Measurements from ENCODE around the gene MAPK8IP3.
"Not testable (repeated sequence)": the region's sequence is repeated elsewhere in the genome, so short reads cannot be mapped to it uniquely, and the experiment has no call there.

MAPK8IP3 gene

DNA sequence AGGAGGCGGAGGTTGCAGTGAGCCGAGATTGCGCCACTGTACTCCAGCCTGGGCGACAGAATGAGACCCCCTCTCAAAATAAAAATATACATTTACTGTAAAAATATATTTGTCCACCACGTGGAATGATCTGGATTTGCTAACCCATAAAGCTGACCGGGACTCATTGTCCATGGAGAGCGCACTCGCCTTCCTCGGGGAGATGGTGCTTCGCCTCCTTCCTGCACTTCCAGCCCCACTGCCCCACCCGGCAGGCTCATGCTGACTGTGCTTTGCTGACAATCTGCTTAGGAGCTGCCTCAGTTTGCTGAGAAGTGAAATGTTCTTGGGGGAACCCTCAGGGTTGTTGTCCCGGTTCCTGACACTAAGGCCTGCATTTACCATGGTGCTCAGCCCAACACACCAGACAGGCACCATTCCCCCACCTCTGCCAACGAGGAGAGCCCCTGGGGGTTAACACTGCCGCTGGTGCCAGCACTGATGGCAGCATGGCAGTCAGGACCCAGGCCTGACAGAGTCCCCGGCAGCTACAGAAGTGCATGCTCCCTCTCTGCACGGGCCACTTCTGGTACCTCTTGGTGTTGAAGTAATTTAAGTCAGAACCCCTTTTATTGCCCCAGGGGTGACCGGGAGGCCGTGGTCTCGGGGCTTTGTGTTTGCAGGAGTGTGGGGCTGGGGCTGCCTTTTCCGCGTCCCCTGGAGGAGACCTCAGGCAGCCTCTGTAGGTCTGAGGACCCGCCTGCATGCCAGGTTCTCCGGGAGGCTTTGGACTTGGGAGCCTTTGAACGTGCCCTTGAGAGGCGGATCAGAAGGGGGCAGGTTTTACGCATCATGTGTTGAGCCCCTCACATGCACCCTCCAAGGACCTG, 79.2 kb downstream of the MAPK8IP3 start:
- DNase-seq (ENCODE audit: extremely low read depth in 1 of 2, low read depth in 1 of 2) = no peak

DNA sequence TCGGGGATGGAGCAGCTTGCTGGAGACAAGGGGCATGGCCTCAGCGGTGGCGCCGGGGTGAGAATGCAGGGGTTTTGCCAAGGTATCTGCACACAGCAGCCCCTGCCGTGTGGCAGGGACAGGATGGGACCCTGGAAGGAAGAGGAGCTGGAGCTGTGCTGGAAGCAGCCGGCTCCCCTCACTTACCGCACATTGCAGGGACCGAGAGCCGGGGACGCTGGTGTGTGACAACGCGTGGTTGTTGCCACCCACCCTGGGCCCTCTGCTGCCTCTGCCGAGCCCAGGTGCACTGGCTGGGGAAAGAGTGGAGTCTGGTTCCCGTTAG, 79.8 kb downstream of the MAPK8IP3 start:
- no peak for DNase-seq (ENCODE audit: extremely low read depth in 1 of 2, low read depth in 1 of 2)

DNA sequence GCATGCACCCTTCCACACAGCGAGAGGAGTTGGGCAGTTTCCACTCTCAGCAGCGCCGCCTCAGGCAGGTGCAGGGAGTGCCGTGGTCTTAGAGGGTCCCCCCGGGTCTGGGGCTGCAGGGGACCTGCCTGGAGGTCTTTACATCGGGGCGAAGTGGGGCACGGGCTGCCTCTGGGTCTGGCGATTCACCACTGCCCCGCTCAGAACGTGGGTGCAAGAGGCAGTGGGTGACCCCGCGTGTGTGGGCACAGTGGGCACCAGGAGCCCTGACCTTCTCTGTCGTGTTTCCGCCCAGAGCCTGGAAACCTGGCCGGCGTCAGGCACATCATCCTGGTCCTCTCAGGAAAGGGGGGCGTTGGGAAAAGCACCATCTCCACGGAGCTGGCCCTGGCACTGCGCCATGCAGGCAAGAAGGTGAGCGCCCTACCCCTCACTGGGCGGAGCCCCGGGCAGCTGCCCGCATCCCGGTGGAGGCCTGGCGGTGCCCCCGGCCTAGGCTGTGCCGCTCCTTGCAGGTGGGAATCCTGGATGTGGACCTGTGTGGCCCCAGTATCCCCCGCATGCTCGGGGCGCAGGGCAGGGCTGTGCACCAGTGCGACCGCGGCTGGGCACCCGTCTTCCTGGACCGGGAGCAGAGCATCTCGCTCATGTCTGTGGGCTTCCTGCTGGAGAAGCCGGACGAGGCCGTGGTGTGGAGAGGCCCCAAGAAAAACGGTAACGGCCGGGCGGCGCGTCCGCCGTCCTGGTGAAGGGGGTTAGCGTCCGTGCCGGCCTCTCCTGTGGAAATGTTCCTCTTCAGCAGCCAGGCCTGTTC, 80.5 kb downstream of the MAPK8IP3 start:
- DNase-seq (ENCODE audit: extremely low read depth in 1 of 2, low read depth in 1 of 2) = no peak

DNA sequence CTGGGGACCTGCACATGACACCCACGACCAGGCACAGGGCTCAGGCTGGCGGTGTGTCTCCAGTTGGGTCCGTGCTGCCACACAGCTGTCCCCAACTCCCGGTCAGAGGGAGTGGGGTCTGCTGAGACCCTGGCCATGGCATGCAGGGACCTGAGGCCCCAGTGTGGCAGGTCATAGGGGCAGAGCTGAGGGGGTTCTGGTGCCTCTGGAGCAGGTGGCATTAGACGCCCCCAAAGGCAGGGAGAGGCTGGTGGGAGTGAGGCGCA, 81.0 kb downstream of the MAPK8IP3 start:
- DNase-seq (ENCODE audit: extremely low read depth in 1 of 2, low read depth in 1 of 2) = no peak

DNA sequence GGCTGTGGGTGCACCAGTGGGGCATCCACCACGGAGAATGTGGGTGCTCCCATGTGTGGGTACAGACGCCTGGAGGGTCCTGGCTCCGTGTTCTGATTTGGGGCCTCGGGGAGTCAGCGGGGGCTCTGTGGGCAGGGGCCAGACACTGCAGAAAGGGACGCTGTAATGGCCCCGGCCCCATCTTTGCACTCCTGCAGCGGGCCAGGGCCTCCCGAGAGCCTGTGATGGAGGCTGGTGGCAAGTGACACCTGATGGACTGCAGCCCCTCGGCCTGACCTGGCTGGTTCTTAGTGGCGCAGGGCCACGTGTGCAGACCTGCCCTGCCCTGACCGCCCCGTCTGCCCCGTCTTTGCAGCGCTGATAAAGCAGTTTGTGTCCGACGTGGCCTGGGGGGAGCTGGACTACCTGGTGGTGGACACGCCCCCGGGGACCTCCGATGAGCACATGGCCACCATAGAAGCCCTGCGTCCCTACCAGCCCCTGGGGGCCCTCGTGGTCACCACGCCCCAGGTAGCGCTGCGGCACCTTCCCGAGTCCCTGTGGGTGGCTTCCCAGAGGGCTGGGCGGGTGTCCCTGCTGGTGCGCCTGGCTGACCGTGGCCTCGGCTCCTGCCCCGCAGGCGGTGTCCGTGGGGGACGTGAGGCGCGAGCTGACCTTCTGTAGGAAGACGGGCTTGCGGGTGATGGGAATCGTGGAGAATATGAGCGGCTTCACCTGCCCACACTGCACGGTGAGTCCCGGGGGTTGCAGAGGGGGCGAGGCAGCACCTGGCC, 81.5 kb downstream of the MAPK8IP3 start:
- DNase-seq (ENCODE audit: extremely low read depth in 1 of 2, low read depth in 1 of 2) = no peak

DNA sequence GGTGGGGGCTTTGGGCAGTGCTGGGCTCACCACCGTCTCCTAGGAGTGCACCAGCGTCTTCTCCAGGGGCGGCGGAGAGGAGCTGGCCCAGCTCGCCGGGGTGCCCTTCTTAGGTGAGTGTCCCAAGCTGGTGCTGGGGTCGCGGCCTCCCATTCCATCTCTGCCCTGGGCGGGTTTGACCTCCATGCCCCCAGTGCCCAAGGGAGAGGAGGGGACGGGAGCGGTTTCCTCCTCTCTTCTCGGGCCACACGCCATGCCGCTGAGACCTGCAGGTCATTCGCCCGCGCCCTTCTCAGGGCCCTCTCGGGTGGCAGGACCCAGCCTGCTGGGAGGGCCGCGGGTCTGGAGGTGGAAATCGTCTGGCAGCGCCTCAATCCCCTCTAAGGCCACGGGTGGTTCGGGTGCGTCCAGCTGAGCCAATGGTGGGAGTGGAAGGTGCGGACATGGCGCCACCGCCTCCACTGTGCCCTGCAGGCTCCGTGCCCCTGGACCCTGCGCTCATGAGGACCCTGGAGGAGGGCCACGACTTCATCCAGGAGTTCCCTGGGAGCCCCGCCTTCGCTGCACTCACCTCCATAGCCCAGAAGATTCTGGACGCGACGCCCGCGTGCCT, 82.2 kb downstream of the MAPK8IP3 start:
- DNase-seq (ENCODE audit: extremely low read depth in 1 of 2, low read depth in 1 of 2) = no peak

DNA sequence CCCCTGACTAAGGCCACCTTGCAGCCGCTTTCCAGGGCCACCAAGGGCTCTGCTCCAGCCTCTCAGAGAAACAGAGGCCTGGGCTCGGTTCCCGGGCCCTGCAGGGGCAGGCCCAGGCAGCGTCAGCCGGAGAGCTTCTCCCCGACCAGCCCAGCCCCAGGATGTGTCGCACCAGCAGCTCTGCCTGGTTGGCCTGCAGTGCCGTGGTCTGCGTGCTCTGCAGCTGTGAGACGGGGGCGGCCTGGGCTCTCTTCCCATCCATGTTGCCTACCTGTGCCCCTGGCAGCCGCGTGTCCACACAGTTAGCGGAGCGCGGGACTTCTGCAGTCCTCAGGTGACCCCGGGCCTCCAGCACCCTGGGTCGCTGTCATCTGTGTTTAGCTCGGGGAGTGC, 82.7 kb downstream of the MAPK8IP3 start:
- no peak for DNase-seq (ENCODE audit: extremely low read depth in 1 of 2, low read depth in 1 of 2)

DNA sequence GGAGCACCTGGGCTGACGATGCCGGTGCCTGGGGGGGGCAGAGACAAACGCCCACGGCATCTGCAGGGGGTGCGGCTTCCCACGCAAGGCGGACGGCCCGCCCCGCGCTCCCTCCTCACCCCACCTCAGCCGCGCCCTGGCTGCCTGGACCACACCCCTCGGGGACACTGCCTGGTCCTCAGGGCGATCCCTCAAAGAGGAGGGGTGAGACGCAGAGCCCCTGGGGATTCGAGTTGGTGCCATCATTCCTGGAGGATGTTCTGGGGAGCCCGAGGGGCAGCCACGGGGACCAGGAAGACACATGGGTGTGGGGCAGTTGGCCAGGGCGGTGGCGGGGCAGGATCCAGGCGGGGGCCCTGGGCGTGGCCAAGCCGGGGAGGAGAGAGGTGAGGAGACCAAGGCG, 83.6 kb downstream of the MAPK8IP3 start:
- no peak for DNase-seq (ENCODE audit: extremely low read depth in 1 of 2, low read depth in 1 of 2)

DNA sequence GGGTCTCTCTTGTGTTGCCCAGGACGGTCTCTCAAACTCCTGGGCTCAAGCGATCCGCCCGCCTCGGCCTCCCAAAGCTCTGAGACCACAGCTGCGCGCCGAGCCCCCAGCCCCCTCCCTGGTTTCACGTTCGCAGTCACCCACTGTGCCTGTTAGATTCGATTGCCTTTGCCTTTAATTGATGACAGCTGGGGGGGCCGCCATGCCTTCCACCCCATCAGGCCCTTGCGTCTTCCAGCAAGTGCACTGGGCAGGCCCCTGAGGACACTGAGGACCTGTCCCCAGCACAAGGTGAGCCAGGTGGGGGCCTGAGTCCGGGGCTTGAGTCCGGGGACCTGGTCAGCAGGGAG, 84.2 kb downstream of the MAPK8IP3 start:
- DNase-seq (ENCODE audit: extremely low read depth in 1 of 2, low read depth in 1 of 2) = no peak

DNA sequence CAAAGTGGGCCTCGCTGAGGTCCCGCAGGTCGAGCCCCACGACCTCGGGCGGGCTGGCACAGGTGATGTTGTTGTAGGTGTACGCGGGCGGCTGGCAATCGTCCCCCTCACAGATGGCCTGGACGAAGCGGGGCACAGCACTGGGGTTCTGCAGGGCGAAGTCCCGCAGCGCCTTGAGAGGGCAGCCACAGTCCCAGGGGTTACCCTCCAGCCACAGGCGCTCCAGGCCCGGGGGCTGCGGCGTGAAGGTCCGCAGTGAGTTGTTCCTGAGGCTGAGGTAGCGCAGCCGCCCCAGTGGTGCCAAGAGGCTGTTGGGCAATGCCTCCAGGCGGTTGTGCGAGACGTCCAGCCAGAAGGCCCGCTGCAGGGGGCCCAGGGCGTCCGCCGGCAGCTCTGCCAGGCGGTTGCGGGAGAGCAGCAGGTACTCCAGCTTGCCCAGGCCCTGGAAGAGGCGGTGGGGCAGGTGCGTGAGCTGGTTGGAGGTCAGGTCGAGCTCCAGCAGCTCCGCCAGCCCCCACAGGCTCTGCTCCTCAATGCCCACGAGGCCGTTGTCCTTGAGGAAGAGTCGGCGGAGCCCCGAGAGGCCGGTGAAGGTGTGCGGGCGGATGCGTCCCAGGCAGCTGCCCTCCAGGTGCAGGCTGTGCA, 84.7 kb downstream of the MAPK8IP3 start:
- no peak for DNase-seq (ENCODE audit: extremely low read depth in 1 of 2, low read depth in 1 of 2)

DNA sequence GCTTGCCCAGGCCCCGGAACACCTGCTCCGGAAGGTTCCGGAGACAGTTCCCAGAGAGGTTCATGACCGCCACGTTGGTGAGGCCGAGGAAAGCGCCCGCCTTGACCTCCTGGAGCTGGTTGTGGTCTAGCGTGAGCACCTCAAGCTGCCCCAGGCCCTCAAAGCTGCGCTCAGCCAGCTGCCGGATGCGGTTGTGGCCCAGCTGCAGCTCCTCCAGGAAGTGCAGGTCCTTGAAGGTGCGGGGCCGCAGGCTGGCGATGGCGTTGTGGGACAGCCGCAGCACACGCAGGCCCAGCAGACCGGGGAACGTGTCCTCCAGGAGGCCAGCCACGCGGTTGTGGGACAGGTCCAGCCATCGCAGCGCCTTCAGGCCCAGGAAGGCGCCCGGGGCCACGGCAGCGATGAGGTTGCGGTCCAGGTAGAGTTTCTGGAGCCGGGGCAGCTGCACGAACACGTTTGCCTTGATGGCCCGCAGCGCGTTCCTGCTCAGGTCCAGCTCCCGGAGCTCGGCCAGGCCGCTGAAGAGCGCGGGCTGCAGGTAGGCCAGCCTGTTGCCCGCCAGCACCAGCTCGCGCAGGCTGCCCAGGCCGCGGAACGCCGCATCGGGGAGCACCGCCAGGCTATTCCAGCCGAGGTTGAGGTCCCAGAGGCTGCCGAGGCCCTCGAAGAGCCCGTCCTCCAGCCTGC, 85.4 kb downstream of the MAPK8IP3 start:
- no peak for DNase-seq (ENCODE audit: extremely low read depth in 1 of 2, low read depth in 1 of 2)

DNA sequence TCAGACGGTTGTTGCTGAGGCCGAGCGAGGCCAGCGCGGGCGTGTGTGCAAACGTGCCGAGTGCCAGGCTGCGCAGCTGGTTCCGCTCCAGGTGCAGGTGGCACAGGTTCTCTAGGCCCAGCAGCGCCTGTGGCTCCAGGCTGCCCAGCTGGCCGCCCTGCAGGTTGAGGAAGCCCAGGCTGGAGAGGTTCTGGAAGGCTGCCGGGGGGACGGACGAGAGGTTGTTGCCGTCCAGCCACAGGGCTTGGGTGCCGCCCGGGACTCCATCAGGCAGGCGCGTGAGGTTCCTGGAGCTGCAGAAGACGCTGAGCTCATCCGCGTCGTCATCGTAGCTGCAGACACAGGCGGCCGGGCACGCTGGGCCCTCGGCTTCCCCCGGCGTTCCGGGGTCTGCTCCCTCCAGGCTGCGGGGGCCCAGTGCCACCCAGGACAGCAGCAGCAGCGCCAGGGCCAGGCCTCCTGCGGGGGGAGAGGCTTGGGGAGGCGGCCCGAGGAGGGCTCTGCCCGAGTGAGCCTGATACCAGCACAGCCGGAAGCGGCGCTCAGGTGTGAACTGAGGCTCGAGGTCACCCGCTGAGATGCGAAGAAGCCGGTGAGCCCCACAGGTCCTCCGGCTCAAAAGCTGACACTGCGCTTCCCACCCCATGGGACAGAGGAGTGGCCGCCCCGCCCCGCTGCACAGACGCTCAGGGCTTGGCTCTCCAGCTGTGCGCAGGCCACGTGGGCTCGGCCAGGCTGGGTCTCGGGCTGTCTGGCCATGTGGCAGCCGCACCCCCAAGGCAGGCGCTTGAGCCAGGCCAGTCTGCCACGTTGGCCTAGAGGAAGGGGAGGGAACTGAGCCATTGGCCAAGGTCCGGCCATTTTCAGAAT, 86.2 kb downstream of the MAPK8IP3 start:
- DNase-seq (ENCODE audit: extremely low read depth in 1 of 2, low read depth in 1 of 2) = no peak

DNA sequence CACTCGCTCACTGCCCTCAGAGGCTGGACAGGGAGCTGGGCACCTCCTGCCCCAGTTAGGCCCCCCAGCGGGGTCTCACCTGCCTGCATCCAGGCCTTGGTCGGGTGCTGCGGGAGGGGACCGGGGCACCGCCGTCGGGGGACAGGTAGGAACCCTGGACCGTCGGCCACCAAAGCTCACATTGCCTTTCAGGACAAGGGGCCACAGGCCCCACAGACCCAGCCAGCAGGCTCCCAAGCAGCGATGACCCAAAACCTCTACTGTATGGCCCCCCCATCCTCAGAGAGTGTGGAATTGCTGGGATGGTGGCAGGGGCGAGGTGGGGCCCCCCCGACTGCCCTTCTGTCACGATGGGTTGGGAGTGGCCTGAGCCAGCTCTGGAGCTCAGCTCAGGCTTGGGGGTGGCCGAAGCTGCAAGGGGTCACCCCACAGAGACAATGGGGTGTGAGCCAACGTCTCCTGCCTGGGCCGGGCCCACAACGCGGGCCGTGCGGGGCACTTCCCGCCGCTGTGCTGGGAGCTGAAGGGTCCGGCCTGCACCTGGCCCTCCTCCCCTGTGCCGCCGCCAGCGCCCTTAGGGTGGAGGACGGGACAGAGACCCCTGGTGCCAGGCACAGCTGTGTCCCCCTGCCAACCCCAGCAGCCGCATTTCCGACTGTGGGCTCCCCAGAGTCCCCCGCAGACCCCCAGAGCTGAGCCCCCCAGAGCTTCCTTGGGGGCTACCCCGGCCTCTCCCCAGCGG, 87.0 kb downstream of the MAPK8IP3 start:
- no peak for DNase-seq (ENCODE audit: extremely low read depth in 1 of 2, low read depth in 1 of 2)

DNA sequence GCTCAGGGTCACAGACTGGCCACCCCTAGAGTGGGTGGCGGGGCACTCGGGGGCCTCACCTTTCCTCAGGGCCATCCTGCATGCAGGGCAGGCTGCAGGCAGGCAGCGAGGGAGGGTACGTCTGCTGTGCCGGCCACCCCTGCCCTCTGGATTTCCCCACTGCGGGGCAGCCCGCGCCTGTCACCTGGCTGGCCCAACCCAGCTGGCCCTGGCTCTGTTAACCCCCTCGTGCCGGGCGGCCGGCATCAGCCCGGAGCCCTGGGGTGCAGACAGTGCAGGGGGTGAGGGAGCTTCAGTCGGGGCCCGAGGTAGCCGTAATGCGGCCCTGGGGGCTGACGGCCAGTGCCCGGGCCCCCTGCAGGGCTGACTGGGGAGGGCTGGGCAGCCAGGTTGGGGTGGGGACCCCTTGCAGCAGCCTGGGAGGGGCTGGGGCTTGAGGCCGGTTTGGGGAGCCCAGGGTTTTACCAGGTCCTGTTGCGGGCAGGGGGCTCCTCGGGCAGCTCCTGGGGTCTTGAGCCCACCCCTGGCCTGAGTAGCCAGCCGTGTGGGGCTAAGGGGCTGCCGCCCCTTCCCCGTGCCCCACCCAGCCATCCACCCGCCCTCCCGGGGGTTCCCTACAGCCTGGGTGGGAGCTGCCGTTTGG, 87.7 kb downstream of the MAPK8IP3 start, which contains the start of gene IGFALS:
IGFALS (minus strand) TSS at position 128 of the 643 bp plus-strand sequence; CDS start at position 75, 53 bp downstream.
- DNase-seq (ENCODE audit: extremely low read depth in 1 of 2, low read depth in 1 of 2) = no peak

DNA sequence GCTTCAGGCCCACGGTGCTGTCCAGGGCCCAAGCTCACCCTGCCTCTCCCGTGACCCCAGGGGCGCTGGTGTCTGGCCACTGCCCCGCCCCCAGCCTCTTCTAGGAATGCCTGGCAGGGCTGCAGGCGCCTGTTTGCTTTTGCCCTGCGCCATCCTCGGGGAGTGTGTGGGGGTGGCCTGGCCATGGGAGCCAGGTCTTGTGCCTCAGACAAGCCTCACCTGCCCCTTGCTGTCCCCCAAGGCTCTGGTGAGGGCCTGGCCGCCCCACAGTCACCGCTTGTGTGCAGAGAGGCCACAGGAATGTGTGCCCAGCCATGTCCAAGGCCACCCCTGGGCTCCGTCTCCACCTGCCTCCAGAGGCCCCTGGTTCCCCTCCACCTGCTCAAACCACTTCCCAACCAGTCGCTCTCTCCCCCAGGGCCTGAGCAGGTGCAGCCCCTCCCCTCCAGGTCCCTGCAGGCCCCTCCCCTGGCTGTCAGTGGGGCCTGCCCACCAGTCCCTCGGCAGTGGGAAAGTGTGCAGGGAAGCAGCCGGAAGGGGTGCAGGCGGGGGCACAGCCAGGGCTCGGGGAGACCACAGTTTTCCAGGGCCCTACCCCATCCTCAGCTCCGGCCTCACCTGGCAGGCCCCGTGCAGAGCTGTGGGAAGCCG, 88.4 kb downstream of the MAPK8IP3 start:
- no peak for DNase-seq (ENCODE audit: extremely low read depth in 1 of 2, low read depth in 1 of 2)

DNA sequence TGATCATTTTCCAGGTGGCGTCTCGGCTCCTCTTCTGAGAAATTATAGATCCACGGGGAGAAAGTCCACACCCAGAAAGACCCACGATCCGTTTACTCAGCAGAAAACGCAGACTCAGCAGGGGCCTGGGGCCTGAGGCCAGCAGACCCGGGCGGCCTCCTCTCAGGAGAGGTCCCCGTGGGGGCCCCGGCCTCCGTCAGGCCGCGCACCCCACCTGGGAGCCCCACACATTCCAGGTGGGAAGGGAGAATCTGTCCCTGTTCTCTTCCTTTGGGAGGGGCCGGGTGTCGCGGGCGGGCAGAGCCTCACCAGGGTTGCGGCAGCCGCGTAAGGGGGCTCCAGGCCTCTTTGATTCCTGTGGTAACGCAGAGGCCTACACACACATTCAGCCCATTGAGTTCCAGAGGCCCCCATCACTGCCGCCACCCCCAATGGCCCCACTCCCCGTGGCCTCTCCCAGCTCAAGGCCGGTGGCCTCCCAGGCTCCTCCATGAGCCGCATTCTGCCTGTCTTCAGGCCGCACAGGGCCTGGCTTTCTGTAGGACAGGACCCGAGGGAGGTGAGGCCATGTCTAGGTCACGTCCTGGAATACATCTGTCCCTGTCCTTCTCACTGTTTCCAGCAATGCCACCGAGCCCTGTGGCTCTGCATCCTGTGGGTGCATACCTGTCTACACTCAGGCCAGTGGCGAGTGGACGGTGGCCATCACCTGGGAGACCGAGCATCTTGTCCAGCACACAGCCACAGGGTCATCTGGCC, 89.1 kb downstream of the MAPK8IP3 start:
- no peak for DNase-seq (ENCODE audit: extremely low read depth in 1 of 2, low read depth in 1 of 2)

DNA sequence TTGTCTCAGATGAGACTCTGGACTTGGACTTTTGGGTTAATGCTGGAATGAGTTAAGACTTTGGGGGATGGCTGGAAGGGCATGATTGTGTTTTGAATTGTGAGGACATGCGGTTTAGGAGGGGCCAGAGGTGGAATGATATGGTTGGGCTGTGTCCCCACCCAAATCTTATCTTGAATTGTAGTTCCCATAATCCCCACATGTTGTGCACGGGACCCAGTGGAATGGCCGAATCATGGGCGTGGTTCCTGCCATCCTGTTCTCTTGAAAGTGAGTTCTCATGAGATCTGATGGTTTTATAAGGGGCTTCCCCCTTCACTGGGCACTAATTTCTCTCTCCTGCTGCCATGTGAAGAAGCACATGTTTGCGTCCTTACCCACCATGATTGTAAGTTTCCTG, 93.3 kb downstream of the MAPK8IP3 start:
- not testable (repeated sequence) for DNase-seq (ENCODE audit: extremely low read depth in 1 of 2, low read depth in 1 of 2)
